ENCODE measurements around the gene CAV3.

CAV3 gene

DNA sequence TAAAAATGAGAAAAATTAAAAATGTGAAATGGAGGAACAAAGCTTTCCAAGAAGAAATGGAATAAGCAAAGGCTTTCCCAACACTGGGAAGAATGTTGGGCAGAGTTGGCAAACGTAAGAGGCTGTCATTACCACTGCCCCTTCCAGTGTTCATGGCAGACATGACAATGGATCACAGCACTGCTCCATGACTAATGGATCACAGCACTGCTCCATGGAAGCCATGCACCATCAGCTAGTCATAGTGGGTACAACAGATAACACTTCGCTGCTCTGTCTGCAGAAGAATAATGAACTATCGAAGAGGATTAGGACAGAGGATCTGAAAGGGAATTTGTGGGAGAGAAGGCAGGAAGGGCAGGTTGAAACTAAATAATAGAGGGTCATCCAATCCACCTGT is 5.0 kb downstream of the CAV3 start:
- no peak overlapping the region for H3K9ac ChIP-seq (ENCODE audit: low read length)
- no peak overlapping the region for H3K4me3 ChIP-seq (ENCODE audit: low read length)
- H3K9me3 ChIP-seq (ENCODE audit: control insufficient read depth, low read length): no peaks in the 10 kb centered on the region
- H3K4me1 ChIP-seq (ENCODE audit: control insufficient read depth, insufficient read depth, low read length): peaks cover 10% of the 10 kb centered on the region
- H3K36me3 ChIP-seq (ENCODE audit: control insufficient read depth, insufficient read depth, low read length): no peaks in the 10 kb centered on the region
- no peaks in the 10 kb centered on the region for H3K27me3 ChIP-seq (ENCODE audit: control insufficient read depth, insufficient read depth, low read length)

DNA sequence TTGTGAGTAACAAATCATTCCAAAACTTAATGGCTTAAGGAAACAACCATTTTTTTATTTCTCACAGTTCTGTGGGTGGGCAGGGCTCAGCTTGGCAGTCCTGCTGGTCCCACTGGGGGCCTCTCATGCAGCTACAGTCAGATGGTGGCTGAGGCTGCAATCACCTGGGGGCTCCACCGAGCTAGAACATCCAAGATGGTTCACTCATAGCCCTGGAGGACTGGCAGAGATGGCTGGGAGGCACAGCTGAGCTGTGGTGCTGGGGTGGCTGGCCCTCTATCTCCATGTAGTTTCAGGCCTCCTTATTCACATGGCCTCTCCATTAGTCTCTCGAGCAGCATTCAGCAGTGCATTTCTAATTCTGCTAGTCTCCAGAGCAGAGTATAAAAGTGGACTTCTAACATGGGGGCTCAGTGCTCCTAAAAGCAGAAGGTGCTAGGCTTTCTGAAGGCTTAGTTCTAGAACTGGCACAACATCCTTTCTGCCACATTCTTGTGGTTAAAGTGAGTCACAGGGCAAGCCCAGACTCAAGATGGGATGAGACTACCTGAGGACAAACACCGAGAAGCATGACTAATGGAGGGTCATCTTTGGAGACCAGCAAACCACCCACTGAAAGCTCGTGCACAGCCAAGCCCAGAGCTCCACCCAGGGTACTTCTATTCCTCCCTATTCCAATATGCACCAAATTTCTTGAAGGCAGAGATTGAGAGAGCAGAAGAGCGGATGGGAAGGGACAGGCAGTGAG is 6.3 kb downstream of the CAV3 start:
- no peak overlapping the region for H3K9ac ChIP-seq (ENCODE audit: low read length)
- no peaks in the 10 kb centered on the region for H3K27me3 ChIP-seq (ENCODE audit: control insufficient read depth, insufficient read depth, low read length)
- H3K9me3 ChIP-seq (ENCODE audit: control insufficient read depth, low read length): no peaks in the 10 kb centered on the region
- peaks cover 10% of the 10 kb centered on the region for H3K4me1 ChIP-seq (ENCODE audit: control insufficient read depth, insufficient read depth, low read length)
- no peaks in the 10 kb centered on the region for H3K36me3 ChIP-seq (ENCODE audit: control insufficient read depth, insufficient read depth, low read length)
- no peak overlapping the region for H3K4me3 ChIP-seq (ENCODE audit: low read length)

DNA sequence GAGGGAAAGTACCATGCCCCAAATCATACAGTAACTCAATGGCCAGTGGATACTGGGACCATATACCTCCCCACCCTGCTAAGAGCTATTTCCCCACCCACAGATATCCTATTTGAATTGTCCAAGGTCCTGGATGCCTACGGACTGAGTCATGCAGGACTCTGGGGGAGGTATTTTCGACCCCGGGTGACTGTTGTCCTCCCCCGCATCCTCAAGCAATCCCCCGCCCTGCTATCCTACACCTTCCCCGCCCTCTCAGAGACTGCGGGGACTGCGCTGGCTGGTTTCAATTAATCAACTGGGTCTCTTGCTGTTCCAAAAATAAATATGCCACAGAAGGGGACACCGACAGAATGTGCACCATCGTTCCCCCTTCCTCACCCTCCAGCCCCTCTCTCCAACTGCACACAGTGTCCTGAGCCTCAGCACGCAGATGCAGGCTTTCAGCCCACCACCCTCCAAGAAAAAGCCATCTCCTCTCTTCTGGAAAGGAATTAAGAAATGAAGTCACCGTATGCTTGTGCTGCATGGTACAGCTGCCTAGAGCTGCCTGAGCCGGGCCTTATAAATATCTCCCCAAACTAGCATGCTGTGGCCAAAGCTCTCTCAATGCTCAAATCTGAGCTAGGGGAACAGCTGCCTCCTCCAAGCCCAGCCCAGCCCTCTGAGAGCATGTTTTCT is 8.1 kb downstream of the CAV3 start:
- no peaks in the 10 kb centered on the region for H3K36me3 ChIP-seq (ENCODE audit: control insufficient read depth, insufficient read depth, low read length)
- H3K4me1 ChIP-seq (ENCODE audit: control insufficient read depth, insufficient read depth, low read length): peaks cover 10% of the 10 kb centered on the region
- no peak overlapping the region for H3K9ac ChIP-seq (ENCODE audit: low read length)
- H3K27me3 ChIP-seq (ENCODE audit: control insufficient read depth, insufficient read depth, low read length): no peaks in the 10 kb centered on the region
- H3K9me3 ChIP-seq (ENCODE audit: control insufficient read depth, low read length): no peaks in the 10 kb centered on the region
- H3K4me3 ChIP-seq (ENCODE audit: low read length): no peak overlapping the region

DNA sequence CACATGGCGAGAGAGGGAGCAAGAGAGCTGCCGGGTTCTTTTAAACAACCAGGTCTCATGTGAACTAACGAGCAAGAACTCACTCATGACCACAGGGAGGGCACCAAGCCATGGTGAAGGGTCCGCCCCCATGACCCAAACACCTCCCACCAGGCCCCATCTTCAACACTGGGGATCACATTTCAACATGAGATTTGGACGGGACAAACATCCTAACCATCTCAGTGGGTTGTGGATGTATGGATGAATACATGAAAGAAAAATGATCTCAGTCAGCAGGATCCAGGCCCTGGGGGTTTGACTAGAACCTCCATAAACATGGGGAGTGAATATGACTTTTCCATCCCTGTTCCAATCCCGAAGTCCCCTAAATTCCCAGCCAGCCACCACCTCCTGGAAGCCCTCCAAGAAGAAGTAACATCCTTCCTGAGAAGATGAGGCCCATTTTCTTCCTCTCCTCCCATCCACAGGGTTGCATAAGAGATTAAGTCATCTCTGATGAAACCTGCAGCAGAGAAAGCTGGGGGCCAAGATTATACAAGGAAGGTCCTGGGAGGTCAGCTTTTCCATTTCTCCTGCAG is 9.5 kb downstream of the CAV3 start:
- H3K9ac ChIP-seq (ENCODE audit: low read length): no peak overlapping the region

DNA sequence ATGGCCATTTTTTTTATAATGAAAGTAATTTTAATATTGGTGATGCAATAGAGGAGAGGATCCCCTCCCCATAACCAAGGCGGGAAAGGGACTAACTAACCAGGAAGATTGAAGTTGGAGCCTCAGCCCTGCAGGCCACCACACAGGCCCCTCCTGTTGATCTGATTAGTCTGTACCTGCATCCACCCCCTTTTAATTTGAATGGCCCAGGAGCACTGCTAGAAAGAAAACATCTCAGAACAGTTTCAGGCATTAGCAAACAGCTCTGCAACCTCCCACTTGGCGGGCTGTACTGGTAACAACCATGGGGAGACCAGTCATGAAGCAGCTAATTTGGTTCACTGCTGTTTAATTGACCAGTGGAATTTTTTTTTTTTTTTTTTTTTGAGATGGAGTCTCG is 10.3 kb downstream of the CAV3 start:
- Histone ChIP-seq H3K4me3 (ENCODE audit: low read length) (no peak overlapping the region), H3K9ac (ENCODE audit: low read length) (no peak overlapping the region), H3K36me3 (ENCODE audit: control insufficient read depth, insufficient read depth, low read length) (no peaks in the 10 kb centered on the region), H3K27me3 (ENCODE audit: control insufficient read depth, insufficient read depth, low read length) (no peaks in the 10 kb centered on the region), H3K9me3 (ENCODE audit: control insufficient read depth, low read length) (no peaks in the 10 kb centered on the region), H3K4me1 (ENCODE audit: control insufficient read depth, insufficient read depth, low read length) (peaks cover 10% of the 10 kb centered on the region)

More for the DNA sequence above, 9.5 kb downstream of the CAV3 start:
- Histone ChIP-seq H3K27me3 (ENCODE audit: control insufficient read depth, insufficient read depth, low read length) (no peaks in the 10 kb centered on the region), H3K4me1 (ENCODE audit: control insufficient read depth, insufficient read depth, low read length) (peaks cover 10% of the 10 kb centered on the region), H3K4me3 (ENCODE audit: low read length) (no peak overlapping the region), H3K36me3 (ENCODE audit: control insufficient read depth, insufficient read depth, low read length) (no peaks in the 10 kb centered on the region), H3K9me3 (ENCODE audit: control insufficient read depth, low read length) (no peaks in the 10 kb centered on the region)

DNA sequence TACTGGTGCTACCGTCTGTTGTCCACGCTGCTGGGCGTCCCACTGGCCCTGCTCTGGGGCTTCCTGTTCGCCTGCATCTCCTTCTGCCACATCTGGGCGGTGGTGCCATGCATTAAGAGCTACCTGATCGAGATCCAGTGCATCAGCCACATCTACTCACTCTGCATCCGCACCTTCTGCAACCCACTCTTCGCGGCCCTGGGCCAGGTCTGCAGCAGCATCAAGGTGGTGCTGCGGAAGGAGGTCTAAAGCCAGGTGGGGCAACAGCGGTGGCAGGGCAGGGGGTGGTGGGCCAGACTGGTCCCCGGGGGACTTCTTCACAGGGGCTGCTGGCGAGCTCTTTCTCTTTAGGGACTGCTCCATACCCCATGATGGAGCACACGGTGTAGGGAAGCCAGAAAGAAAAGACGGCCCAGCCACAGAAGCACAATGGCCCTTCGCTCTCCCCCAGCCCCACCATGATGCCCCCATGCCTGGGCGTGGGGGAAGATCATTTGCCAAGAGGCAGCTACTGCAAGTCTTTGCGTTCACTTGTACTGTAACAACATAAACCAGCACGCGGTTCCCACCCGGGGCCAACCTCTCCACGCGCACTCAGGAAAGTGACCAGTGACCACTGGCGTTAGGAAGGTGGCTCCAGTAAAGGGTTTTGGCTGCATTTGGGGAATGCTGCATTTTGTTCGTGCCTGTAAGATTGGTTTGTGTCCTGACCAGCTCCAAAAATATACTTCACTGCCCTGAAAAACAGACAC is 12.2 kb downstream of the CAV3 start:
- H3K4me3 ChIP-seq (ENCODE audit: low read length): no peak overlapping the region
- H3K36me3 ChIP-seq (ENCODE audit: control insufficient read depth, insufficient read depth, low read length): no peaks in the 10 kb centered on the region
- H3K9ac ChIP-seq (ENCODE audit: low read length): no peak overlapping the region
- H3K4me1 ChIP-seq (ENCODE audit: control insufficient read depth, insufficient read depth, low read length): peaks cover 10% of the 10 kb centered on the region
- no peaks in the 10 kb centered on the region for H3K9me3 ChIP-seq (ENCODE audit: control insufficient read depth, low read length)
- no peaks in the 10 kb centered on the region for H3K27me3 ChIP-seq (ENCODE audit: control insufficient read depth, insufficient read depth, low read length)

DNA sequence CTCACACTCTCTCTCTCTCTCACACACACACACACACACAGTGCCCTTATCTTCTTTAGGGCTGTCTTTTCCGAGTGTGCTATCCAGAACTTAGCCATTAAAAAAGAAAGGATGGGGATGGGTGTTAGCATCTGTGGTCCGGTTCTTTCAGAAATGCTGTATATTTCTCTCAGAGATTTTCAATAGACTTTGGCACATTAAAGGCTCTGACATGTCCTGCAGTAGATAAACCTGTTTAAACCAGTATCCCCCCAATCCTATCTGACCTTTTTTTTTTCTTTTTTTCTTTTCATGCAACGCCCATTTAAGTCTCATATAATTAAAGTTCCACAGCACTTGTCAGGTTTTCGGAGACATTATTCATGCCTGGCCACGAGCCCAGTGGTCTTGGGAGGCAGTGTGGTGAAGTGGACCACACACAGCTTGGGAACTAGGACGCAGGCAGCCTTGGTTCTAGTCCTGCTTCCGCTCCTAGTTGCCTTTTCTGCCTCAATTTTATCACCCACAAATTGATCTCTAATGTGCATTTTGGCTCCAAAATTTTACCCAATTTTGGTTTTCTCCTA is 13.3 kb downstream of the CAV3 start:
- Histone ChIP-seq H3K4me3 (ENCODE audit: low read length) (no peak overlapping the region), H3K9ac (ENCODE audit: low read length) (no peak overlapping the region), H3K9me3 (ENCODE audit: control insufficient read depth, low read length) (no peaks in the 10 kb centered on the region), H3K36me3 (ENCODE audit: control insufficient read depth, insufficient read depth, low read length) (no peaks in the 10 kb centered on the region), H3K4me1 (ENCODE audit: control insufficient read depth, insufficient read depth, low read length) (peaks cover 2% of the 10 kb centered on the region), H3K27me3 (ENCODE audit: control insufficient read depth, insufficient read depth, low read length) (no peaks in the 10 kb centered on the region)

DNA sequence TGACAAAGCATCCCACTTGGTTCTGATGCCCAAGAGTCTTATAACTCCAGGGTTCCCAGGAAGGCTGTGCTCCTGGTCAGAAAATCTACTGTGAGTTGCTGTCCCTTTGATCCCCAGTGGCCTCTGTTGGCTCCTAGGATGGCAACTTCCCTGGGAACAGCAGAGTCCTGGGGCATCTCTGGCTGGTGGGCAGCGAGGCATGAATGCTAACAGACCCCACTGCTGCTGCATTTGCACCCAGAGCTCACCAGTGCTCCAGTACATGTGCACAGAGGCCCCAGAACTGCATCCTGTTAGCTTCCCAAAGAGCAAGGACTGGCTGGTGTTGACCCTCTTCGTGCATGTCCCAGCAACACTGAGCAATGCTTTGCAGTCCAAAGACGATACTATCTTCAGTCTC is 15.7 kb downstream of the CAV3 start:
- no peaks in the 10 kb centered on the region for H3K27me3 ChIP-seq (ENCODE audit: control insufficient read depth, insufficient read depth, low read length)
- no peak overlapping the region for H3K4me3 ChIP-seq (ENCODE audit: low read length)
- H3K4me1 ChIP-seq (ENCODE audit: control insufficient read depth, insufficient read depth, low read length): no peaks in the 10 kb centered on the region
- H3K9ac ChIP-seq (ENCODE audit: low read length): no peak overlapping the region
- H3K9me3 ChIP-seq (ENCODE audit: control insufficient read depth, low read length): no peaks in the 10 kb centered on the region
- no peaks in the 10 kb centered on the region for H3K36me3 ChIP-seq (ENCODE audit: control insufficient read depth, insufficient read depth, low read length)

DNA sequence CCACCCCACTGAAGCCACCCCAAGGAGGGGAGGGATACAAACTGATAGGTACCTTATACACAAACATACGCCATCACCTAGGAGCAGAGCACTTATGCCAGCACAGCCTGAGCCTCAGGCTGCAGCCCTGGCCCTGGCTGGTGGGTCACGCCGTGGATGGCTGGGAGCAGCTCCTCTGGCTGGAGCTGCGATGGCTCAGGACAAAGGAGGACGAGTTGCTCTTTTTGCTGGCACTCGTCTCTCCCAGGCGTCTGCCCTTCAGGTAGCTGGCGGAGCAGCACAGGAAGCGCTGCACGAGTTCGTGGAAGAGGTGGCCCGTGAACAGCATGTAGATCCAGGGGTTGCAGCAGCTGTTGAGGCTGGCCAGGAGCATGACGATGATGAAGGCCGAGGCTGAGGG is 19.2 kb downstream of the CAV3 start:
- H3K9ac ChIP-seq (ENCODE audit: low read length): no peak overlapping the region
- no peaks in the 10 kb centered on the region for H3K27me3 ChIP-seq (ENCODE audit: control insufficient read depth, insufficient read depth, low read length)
- H3K9me3 ChIP-seq (ENCODE audit: control insufficient read depth, low read length): no peaks in the 10 kb centered on the region
- H3K36me3 ChIP-seq (ENCODE audit: control insufficient read depth, insufficient read depth, low read length): no peaks in the 10 kb centered on the region
- no peak overlapping the region for H3K4me3 ChIP-seq (ENCODE audit: low read length)
- H3K4me1 ChIP-seq (ENCODE audit: control insufficient read depth, insufficient read depth, low read length): no peaks in the 10 kb centered on the region

DNA sequence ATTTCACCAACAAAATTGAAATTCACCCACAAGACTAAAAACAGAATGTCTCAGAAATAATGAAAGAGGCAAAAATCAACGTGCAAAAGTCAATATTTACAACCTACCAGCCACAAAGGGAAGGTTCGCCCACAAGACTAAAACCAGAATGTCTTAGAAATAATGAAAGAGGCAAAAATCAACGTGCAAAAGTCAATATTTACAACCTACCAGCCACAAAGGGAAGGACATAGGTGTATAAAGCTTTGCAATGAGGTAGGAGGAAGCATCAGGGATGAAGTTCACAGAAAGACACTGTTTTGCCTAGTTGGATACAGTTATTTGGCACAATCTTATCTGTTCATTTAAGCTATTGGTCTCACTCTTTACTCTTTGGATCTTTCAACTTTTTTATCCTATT is 21.5 kb downstream of the CAV3 start:
- no peaks in the 10 kb centered on the region for H3K9me3 ChIP-seq (ENCODE audit: control insufficient read depth, low read length)
- H3K9ac ChIP-seq (ENCODE audit: low read length): no peak overlapping the region
- H3K4me1 ChIP-seq (ENCODE audit: control insufficient read depth, insufficient read depth, low read length): no peaks in the 10 kb centered on the region
- no peaks in the 10 kb centered on the region for H3K36me3 ChIP-seq (ENCODE audit: control insufficient read depth, insufficient read depth, low read length)
- no peak overlapping the region for H3K4me3 ChIP-seq (ENCODE audit: low read length)
- H3K27me3 ChIP-seq (ENCODE audit: control insufficient read depth, insufficient read depth, low read length): no peaks in the 10 kb centered on the region

DNA sequence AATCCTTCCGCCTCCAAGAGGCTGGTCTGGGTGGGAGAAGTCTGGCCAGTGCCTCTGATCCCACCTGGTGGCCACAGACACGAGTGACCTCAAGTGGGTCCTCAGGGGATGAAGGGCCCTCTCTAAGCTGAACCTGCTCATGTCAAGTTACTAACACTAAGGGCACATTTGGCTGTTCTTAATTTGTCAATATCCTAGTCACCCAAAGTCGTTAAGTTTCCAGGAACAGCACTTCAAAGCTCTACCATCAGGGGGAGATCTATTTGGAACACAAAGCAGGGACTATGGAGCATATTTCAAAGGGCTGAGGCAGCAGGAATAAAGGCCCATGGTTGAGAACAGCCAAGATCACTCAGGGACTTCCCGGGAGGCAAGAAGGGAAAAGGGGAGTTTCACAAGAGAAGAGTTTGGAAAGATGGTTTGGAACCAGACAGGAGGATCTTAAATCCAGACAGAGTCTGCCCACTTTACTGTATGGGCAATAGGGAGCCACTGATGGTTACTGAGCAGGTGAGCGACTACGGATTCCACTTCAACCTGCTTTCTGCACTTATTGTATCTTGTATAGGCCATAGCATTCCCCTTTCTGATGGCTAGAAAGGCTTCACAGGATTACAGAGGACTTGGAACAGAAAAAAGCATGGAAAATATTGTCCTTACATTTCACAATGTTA is 22.1 kb downstream of the CAV3 start:
- no peaks in the 10 kb centered on the region for H3K4me1 ChIP-seq (ENCODE audit: control insufficient read depth, insufficient read depth, low read length)
- no peak overlapping the region for H3K9ac ChIP-seq (ENCODE audit: low read length)
- H3K27me3 ChIP-seq (ENCODE audit: control insufficient read depth, insufficient read depth, low read length): no peaks in the 10 kb centered on the region
- H3K4me3 ChIP-seq (ENCODE audit: low read length): no peak overlapping the region
- no peaks in the 10 kb centered on the region for H3K36me3 ChIP-seq (ENCODE audit: control insufficient read depth, insufficient read depth, low read length)
- no peaks in the 10 kb centered on the region for H3K9me3 ChIP-seq (ENCODE audit: control insufficient read depth, low read length)

Data from mucosa of stomach (tissue), 1 donor.